ENCODE measurements around the gene ILKAP. TPM values are rescaled to one million over a fixed set of nuclear protein-coding genes. Genes with fewer than 3 reads are reported as not detected.

The ILKAP gene
- total RNA-seq, 1 donor from 2014 or later = 63.2 TPM

DNA sequence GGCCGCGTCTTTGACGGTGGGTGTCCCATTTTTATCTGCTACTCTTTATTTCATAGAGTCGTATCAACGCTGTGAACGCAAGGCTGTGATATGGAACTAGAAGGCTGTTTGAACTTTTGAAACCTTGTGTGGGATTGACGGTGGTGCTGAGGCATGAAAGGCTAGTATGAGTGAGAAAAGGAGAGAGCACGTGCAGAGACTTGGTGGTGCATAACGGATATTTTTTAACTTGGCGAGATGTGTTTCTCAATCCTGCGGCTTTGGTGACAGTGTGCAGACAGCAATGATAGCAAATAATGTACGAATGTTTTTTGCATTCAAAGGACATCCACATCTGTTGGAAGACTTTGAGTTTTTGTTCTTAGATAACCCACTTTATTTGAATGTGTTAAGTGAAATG lies 30.1 kb upstream of the ILKAP start:
- H3K27ac Mint-ChIP-seq (ENCODE audit: unreplicated experiment) = no peak overlapping the region
- peak overlapping the region; percentile 45 for H3K4me3 Mint-ChIP-seq
- peaks cover 9% of the 10 kb centered on the region for H3K27me3 Mint-ChIP-seq (ENCODE audit: low read depth)
- DNase-seq (ENCODE audit: low read depth, low spot score) = no peak
- H3K4me1 Mint-ChIP-seq = peaks cover 40% of the 10 kb centered on the region
- TF ChIP-seq CTCF (conservative IDR thresholded peaks at IDR 0.05) = no peak
- peaks cover 9% of the 10 kb centered on the region for H3K9me3 Mint-ChIP-seq
- peaks cover 8% of the 10 kb centered on the region for H3K36me3 Mint-ChIP-seq (ENCODE audit: low read depth)

GRCh38 chr2:238231809-238232208 lies 28.3 kb upstream of the ILKAP start:
- Mint-ChIP-seq H3K4me1 (peaks cover 40% of the 10 kb centered on the region), H3K9me3 (peaks cover 9% of the 10 kb centered on the region), H3K36me3 (ENCODE audit: low read depth) (peaks cover 8% of the 10 kb centered on the region), H3K27ac (ENCODE audit: unreplicated experiment) (no peak overlapping the region), H3K4me3 (peak overlapping the region; percentile 82), H3K27me3 (ENCODE audit: low read depth) (peaks cover 9% of the 10 kb centered on the region)
- TF ChIP-seq CTCF (conservative IDR thresholded peaks at IDR 0.05) = no peak
- no peak for DNase-seq (ENCODE audit: low read depth, low spot score)

DNA sequence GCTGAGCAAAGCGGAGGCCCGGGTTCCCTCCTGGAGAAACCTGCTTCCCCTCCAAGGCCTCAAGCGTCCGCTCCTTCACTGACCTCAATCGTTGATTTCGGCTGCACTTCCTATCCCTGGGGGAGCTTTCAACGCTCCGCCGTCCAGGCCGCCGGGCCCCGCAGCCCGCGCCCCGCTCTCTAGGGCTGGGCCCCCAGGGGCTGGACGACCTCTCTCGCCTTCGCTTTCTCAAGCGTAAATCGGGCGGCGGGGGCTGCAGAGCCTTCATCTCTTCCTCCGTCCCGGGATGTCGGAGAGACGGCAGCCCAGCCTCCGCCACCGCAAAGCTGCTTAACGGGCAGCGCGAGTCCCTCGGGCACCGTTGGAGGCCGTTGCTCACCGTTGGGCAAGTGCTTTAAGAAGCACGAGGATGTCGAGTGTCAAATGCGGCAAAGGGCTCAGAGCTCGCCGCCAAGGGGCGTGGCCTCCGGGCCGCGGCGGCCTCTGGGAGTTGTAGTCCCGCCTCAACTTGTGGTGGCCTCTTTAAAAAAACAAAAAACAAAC lies 27.8 kb upstream of the ILKAP start:
- Mint-ChIP-seq H3K9me3 (peaks cover 9% of the 10 kb centered on the region), H3K36me3 (ENCODE audit: low read depth) (peaks cover 8% of the 10 kb centered on the region), H3K27ac (ENCODE audit: unreplicated experiment) (no peak overlapping the region), H3K4me3 (peak overlapping the region; percentile 82), H3K4me1 (peaks cover 40% of the 10 kb centered on the region), H3K27me3 (ENCODE audit: low read depth) (peaks cover 9% of the 10 kb centered on the region)
- DNase-seq (ENCODE audit: low read depth, low spot score) = peak; percentile 57
- no peak for TF ChIP-seq CTCF (conservative IDR thresholded peaks at IDR 0.05)

GRCh38 chr2:238230699-238231098 lies 27.2 kb upstream of the ILKAP start:
- Mint-ChIP-seq H3K4me1 (peaks cover 36% of the 10 kb centered on the region), H3K27me3 (ENCODE audit: low read depth) (peaks cover 9% of the 10 kb centered on the region), H3K27ac (ENCODE audit: unreplicated experiment) (no peak overlapping the region), H3K36me3 (ENCODE audit: low read depth) (peaks cover 5% of the 10 kb centered on the region), H3K9me3 (peaks cover 6% of the 10 kb centered on the region), H3K4me3 (peak overlapping the region; percentile 51)
- no peak for DNase-seq (ENCODE audit: low read depth, low spot score)
- no peak for TF ChIP-seq CTCF (conservative IDR thresholded peaks at IDR 0.05)

DNA sequence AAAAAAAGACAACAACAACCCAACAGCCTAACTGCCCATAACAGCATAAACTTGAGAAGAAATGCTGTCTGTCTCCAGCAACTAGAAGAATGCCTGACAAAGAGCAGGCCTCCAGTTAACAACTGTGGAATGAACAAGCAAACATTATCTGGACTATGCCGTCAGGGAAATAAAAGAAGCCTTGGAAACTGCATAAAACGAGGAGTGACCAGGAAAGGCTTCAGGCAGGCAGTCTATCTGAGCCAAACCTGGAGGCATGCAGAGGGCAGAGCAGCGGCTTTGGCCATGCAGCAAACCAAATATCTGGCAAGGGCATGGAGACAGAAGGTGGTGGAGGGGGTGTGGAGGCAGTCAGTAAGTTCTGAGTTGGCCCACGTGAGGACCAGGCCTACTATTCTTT lies 25.2 kb upstream of the ILKAP start:
- no peak for TF ChIP-seq CTCF (conservative IDR thresholded peaks at IDR 0.05)
- peak overlapping the region; percentile 76 for H3K4me3 Mint-ChIP-seq
- peaks cover 9% of the 10 kb centered on the region for H3K27me3 Mint-ChIP-seq (ENCODE audit: low read depth)
- DNase-seq (ENCODE audit: low read depth, low spot score) = no peak
- peaks cover 3% of the 10 kb centered on the region for H3K36me3 Mint-ChIP-seq (ENCODE audit: low read depth)
- H3K9me3 Mint-ChIP-seq = peaks cover 3% of the 10 kb centered on the region
- peaks cover 34% of the 10 kb centered on the region for H3K4me1 Mint-ChIP-seq
- H3K27ac Mint-ChIP-seq (ENCODE audit: unreplicated experiment) = no peak overlapping the region
